Endothelial cell of umbilical vein (primary cell): ENCODE data around the gene MAP6D1. TPM values are rescaled to one million over a fixed set of nuclear protein-coding genes. Genes with fewer than 3 reads are reported as not detected.

ENCODE experiments used
- BruUV-seq: library from RNA; stranded (reverse); fragments of 400-500 nt; replicated peaks from 2 replicates; lab custom pipeline; 2021; lab: Mats Ljungman, UMichigan
- CTCF ChIA-PET: fragments of 300-600, 350-600 bp; sonication (Branson Sonifier 250); formaldehyde crosslinking; loops from one replicate; lab custom pipeline; 2021; ENCODE audit warnings: antibody characterized with exemption, inconsistent platforms; lab: Charles Lee
- POLR2A ChIA-PET: fragments of 300-600, 350-600 bp; sonication (Branson Sonifier 250); formaldehyde crosslinking; loops from one replicate; lab custom pipeline; 2021; ENCODE audit warnings: antibody characterized with exemption, inconsistent platforms; lab: Charles Lee
- DNase-seq: peaks from one replicate; pipeline ENCODE4 v3.0.0-alpha.2; 2011; ENCODE audit warnings: low read depth, low spot score
- FAIRE-seq: peaks from 2 replicates; lab custom pipeline; 2011; peaks lifted over from hg19 to GRCh38; lab: Jason Lieb, UNC
- H2AFZ ChIP-seq: 2 replicates; pipeline ENCODE4 v1.6.0; 2012; ENCODE audit warnings: low read depth, low read length, control low read depth, inconsistent platforms
- H3K27ac ChIP-seq: 2 replicates; pipeline ENCODE4 v1.5.1; 2011; ENCODE audit warnings: low read depth, mild to moderate bottlenecking, control low read depth, low read length, moderate library complexity; ENCODE audit not compliant: insufficient read depth
- H3K27me3 ChIP-seq, 2 experiments: 2 replicates each; pipeline versions ENCODE4 v1.6.0 to v1.6.1; 2011; ENCODE audit warnings: low read length in 2 of 2, mixed read lengths in 1 of 2; ENCODE audit not compliant: control insufficient read depth in 2 of 2, insufficient read depth in 2 of 2
- H3K36me3 ChIP-seq, 2 experiments: 2 replicates in 1 of 2; 3 replicates in 1 of 2; pipeline ENCODE4 v1.5.1; 2011; ENCODE audit warnings: low read length in 2 of 2, mild to moderate bottlenecking in 1 of 2, moderate library complexity in 1 of 2; ENCODE audit not compliant: control insufficient read depth in 2 of 2, insufficient read depth in 2 of 2; ENCODE audit errors: extremely low read depth in 1 of 2
- H3K4me1 ChIP-seq: 3 replicates; pipeline ENCODE4 v1.5.1; 2011; ENCODE audit warnings: mild to moderate bottlenecking, low read length; ENCODE audit not compliant: control insufficient read depth, insufficient read depth; ENCODE audit errors: extremely low read depth
- H3K4me2 ChIP-seq: 2 replicates; pipeline ENCODE4 v1.6.1; 2011; ENCODE audit warnings: low read length, control low read depth, mixed read lengths; ENCODE audit not compliant: insufficient read depth
- H3K4me3 ChIP-seq, 3 experiments: fragments of 200-600 bp in 1 of 3; sonication (generic), shearing (Covaris generic) in 1 of 3; replicated peaks in 1 of 3; 2 replicates each; pipeline ENCODE4 v1.5.1; 2011 to 2016; ENCODE audit warnings: control low read depth in 3 of 3, low read length in 3 of 3, mild to moderate bottlenecking in 2 of 3, inconsistent platforms in 1 of 3, low read depth in 1 of 3, moderate library complexity in 1 of 3; ENCODE audit not compliant: insufficient read depth in 1 of 3
- H3K79me2 ChIP-seq: 2 replicates; pipeline ENCODE4 v1.6.0; 2012; ENCODE audit warnings: low read length, inconsistent platforms; ENCODE audit not compliant: control insufficient read depth, insufficient read depth
- H3K9ac ChIP-seq: replicated peaks from 2 replicates; pipeline ENCODE3; 2011; ENCODE audit warnings: low read length, control low read depth; ENCODE audit not compliant: insufficient read depth; ENCODE audit errors: extremely low read depth
- H3K9me1 ChIP-seq: replicated peaks from 3 replicates; pipeline ENCODE4 v1.6.0; 2011; ENCODE audit warnings: mild to moderate bottlenecking, low read length; ENCODE audit not compliant: control insufficient read depth, insufficient read depth; ENCODE audit errors: extremely low read depth
- H3K9me3 ChIP-seq: replicated peaks from 2 replicates; pipeline ENCODE4 v1.5.1; 2012; ENCODE audit warnings: low read length, inconsistent platforms; ENCODE audit not compliant: control insufficient read depth, insufficient read depth
- H4K20me1 ChIP-seq: replicated peaks from 2 replicates; pipeline ENCODE3; 2011; ENCODE audit warnings: mild to moderate bottlenecking, low read length; ENCODE audit not compliant: control insufficient read depth, insufficient read depth; ENCODE audit errors: extremely low read depth
- CTCF ChIP-seq, 2 donors: IDR thresholded peaks; 1 replicate in 1 of 2; 2 replicates in 1 of 2; pipeline ENCODE4 v1.5.1; 2011; ENCODE audit warnings: low read length in 2 of 2, mild to moderate bottlenecking in 2 of 2, moderate library complexity in 2 of 2, control low read depth in 1 of 2, inconsistent platforms in 1 of 2, low read depth in 1 of 2; ENCODE audit not compliant: insufficient read depth in 1 of 2; ENCODE audit errors: extremely low read depth in 1 of 2
- EZH2 ChIP-seq: IDR thresholded peaks from 2 replicates; pipeline ENCODE4 v1.6.1; 2012; ENCODE audit warnings: borderline replicate concordance, low read depth, mild to moderate bottlenecking, moderate library complexity, low read length, inconsistent platforms; ENCODE audit not compliant: severe bottlenecking
- FOS ChIP-seq: IDR thresholded peaks from 2 replicates; pipeline ENCODE4 v1.6.1; 2011; ENCODE audit warnings: mild to moderate bottlenecking, low read length, moderate library complexity, borderline replicate concordance; ENCODE audit not compliant: insufficient read depth
- GATA2 ChIP-seq: IDR thresholded peaks from 2 replicates; pipeline ENCODE4 v1.7.0; 2011; ENCODE audit warnings: low read depth, mild to moderate bottlenecking, moderate library complexity, mixed read lengths, low read length; ENCODE audit not compliant: insufficient read length, insufficient read depth
- JUN ChIP-seq: IDR thresholded peaks from 2 replicates; pipeline ENCODE4 v1.6.1; 2011; ENCODE audit warnings: borderline replicate concordance, low read depth; ENCODE audit not compliant: insufficient read length, insufficient read depth
- MAX ChIP-seq: IDR thresholded peaks from 2 replicates; pipeline ENCODE4 v1.6.1; 2011; ENCODE audit not compliant: insufficient read depth, insufficient read length
- MYC ChIP-seq: IDR thresholded peaks from one replicate; pipeline ENCODE4 v1.6.1; 2011; ENCODE audit warnings: mild to moderate bottlenecking, low read depth, low read length
- POLR2A ChIP-seq: IDR thresholded peaks from 2 replicates; pipeline ENCODE4 v1.6.1; 2012; ENCODE audit warnings: low read depth, mild to moderate bottlenecking, control low read depth, low read length
- POLR2AphosphoS5 ChIP-seq: IDR thresholded peaks from 2 replicates; pipeline ENCODE4 v1.6.1; 2012; ENCODE audit warnings: low read depth, mild to moderate bottlenecking, control low read depth, low read length, moderate library complexity; ENCODE audit not compliant: insufficient read depth
- dilution Hi-C: fragments of 300-500 bp; cut with MboI; formaldehyde crosslinking; loops from one replicate; pipeline ENCODE4 v1.15.0; 2019; ENCODE audit warnings: low sequenced_read_pairs; ENCODE audit not compliant: extremely low pct_ligation_motif_present
- intact Hi-C: fragments of 100-400 bp; cut with micrococcal nuclease; formaldehyde crosslinking; loops from one replicate; pipeline ENCODE4 v1.10.0; 2022
- polyA plus RNA-seq, 4 experiments: library from polyadenylated mRNA; depleted of rRNA in 3 of 4; stranded (reverse) in 3 of 4; unstranded in 1 of 4; fragments of >200 nt; gene quantifications; 2 replicates each; pipeline versions ENCODE4 v1.2.1 to v1.2.3, GENCODE V29; 2011 to 2012; ENCODE audit warnings: missing spikeins in 1 of 4
- total RNA-seq: library from RNA; stranded (reverse); gene quantifications from 2 replicates; pipeline ENCODE4 v1.2.3, GENCODE V29; 2021

MAP6D1 gene
- total and polyA plus RNA-seq, 2 donors (not counting 3 experiments of a cell fraction or from before 2014, with no cell fraction given), result 2.4 to 3.5 TPM

GRCh38 chr3:183796372-183796771 is 29.0 kb downstream of the MAP6D1 start:
- Histone ChIP-seq H2AFZ (no peak overlapping the region), H3K9me1 (no peaks in the 10 kb centered on the region), H3K4me3 (no peak overlapping the region), H3K79me2 (no peaks in the 10 kb centered on the region), H3K9me3 (no peaks in the 10 kb centered on the region), H3K4me2 (no peak overlapping the region), H4K20me1 (no peaks in the 10 kb centered on the region), H3K27ac (no peak overlapping the region), H3K27me3 (no peaks in the 10 kb centered on the region), H3K9ac (no peak overlapping the region), H3K4me1 (no peaks in the 10 kb centered on the region), H3K36me3 (peaks cover 14 to 25% of the 10 kb centered on the region in 2 experiments)
- CTCF ChIA-PET, result no interaction called here
- no peak for FAIRE-seq
- intact Hi-C loops, result no loop called here
- dilution Hi-C loops, result no loop called here
- BruUV-seq, result no TSS peak
- POLR2A ChIA-PET, result no interaction called here
- no peak for TF ChIP-seq POLR2A
- TF ChIP-seq MAX, result no peak
- TF ChIP-seq MYC, result no peak
- TF ChIP-seq CTCF (IDR thresholded peaks at IDR 0.05; ENCODE audit: extremely low read depth in 1 of 2, insufficient read depth in 1 of 2, low read depth in 1 of 2, low read length in 2 of 2), result no peak
- no peak for TF ChIP-seq JUN
- no peak for TF ChIP-seq GATA2
- TF ChIP-seq EZH2, result no peak
- TF ChIP-seq FOS, result no peak
- TF ChIP-seq POLR2AphosphoS5, result no peak
- no peak for DNase-seq
